Prostate gland (tissue), 2 donors: ENCODE data around the gene S100A12.

Source experiments
- POLR2A ChIP-seq: fragments of 450-650 bp; IDR thresholded peaks from one replicate; pipeline ENCODE4 v1.6.1; 2016; ENCODE audit warnings: antibody characterized with exemption, mild to moderate bottlenecking
- POLR2AphosphoS5 ChIP-seq: sonication (generic); formaldehyde crosslinking; IDR thresholded peaks from one replicate; pipeline ENCODE4 v1.6.1; 2017; ENCODE audit warnings: antibody characterized with exemption
- TF ChIP-seq, protein P1 (sequence below), 4 experiments: fragments of 200-600 bp in 2 of 4; fragments of 450-650 bp in 2 of 4; sonication (generic) in 2 of 4; IDR thresholded peaks; 1 replicate in 3 of 4; 2 replicates in 1 of 4; pipeline ENCODE4 v1.5.1; 2016 to 2019; ENCODE audit warnings: antibody characterized with exemption in 4 of 4, mild to moderate bottlenecking in 2 of 4, moderate library complexity in 2 of 4

DNA sequence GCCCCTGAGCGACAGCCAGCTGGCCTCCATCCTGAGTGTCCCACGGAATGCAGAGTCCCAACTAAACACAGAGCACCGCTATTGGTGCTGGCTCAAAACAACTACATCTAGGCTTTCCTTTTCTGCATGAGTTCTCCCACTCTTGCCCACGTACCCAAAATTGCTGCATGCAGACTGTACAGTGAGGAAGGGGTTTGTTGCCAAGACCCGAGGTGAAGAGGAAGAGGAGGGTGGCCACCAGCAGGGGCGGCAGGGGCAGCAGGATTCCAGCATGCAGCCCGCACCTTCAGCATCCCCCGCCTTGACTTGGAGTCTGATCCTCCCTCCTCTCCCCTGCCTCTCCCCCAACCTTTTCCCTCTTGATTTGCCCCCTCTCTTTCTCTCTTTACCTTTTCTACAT lies 9.7 kb downstream of the S100A12 start:
- TF ChIP-seq, protein P1, sequence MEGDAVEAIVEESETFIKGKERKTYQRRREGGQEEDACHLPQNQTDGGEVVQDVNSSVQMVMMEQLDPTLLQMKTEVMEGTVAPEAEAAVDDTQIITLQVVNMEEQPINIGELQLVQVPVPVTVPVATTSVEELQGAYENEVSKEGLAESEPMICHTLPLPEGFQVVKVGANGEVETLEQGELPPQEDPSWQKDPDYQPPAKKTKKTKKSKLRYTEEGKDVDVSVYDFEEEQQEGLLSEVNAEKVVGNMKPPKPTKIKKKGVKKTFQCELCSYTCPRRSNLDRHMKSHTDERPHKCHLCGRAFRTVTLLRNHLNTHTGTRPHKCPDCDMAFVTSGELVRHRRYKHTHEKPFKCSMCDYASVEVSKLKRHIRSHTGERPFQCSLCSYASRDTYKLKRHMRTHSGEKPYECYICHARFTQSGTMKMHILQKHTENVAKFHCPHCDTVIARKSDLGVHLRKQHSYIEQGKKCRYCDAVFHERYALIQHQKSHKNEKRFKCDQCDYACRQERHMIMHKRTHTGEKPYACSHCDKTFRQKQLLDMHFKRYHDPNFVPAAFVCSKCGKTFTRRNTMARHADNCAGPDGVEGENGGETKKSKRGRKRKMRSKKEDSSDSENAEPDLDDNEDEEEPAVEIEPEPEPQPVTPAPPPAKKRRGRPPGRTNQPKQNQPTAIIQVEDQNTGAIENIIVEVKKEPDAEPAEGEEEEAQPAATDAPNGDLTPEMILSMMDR (IDR thresholded peaks at IDR 0.05) = no peak
- TF ChIP-seq POLR2A = no peak
- no peak for TF ChIP-seq POLR2AphosphoS5
